ENCODE measurements around the gene CFAP410. TPM values are rescaled to one million over a fixed set of nuclear protein-coding genes. Genes with fewer than 3 reads are reported as not detected.
"Not testable (repeated sequence)": the region's sequence is repeated elsewhere in the genome, so short reads cannot be mapped to it uniquely, and the experiment has no call there.

Gene CFAP410
- polyA plus RNA-seq, 1 donor from 2014 or later: 36.5 TPM

DNA sequence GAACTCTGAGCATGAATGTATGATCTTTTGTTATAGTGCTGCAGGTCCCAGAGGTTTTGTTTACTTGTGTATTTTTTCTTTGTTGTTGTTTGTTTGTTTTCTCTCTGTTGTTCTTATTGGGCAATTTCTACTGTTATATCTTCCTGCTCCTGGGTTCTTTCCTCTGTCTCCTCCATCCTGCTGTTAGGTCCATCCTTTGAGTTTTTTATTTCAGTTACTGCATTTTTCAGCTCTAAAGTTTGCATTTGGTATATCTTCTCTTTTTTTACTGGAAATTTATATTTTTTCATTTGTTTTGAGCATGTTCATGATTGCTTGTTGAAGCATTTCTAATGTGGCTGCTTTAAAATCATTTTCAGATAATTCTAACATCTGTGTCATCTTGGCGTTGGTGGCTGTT, 24.1 kb upstream of the CFAP410 start:
- Histone ChIP-seq H2AFZ (ENCODE audit: low read depth, low read length) (no peak overlapping the region), H3K4me2 (ENCODE audit: low read length) (no peak overlapping the region), H3F3A (ENCODE audit: insufficient read depth, low read length, poor library complexity, severe bottlenecking) (no peaks in the 10 kb centered on the region), H4K20me1 (ENCODE audit: insufficient read depth) (no peaks in the 10 kb centered on the region), H3K36me3 (ENCODE audit: insufficient read depth, low read length) (no peaks in the 10 kb centered on the region), H3K27ac (ENCODE audit: low read length) (no peak overlapping the region), H3K9me3 (ENCODE audit: low read length) (no peaks in the 10 kb centered on the region), H3K27me3 (ENCODE audit: insufficient read depth, low read depth, low read length) (no peaks in the 10 kb centered on the region), H3K9me2 (ENCODE audit: insufficient read depth, low read length) (no peaks in the 10 kb centered on the region), H3K9ac (ENCODE audit: low read length) (no peak overlapping the region), H3K79me2 (replicated peaks; ENCODE audit: insufficient read depth, low read length) (no peaks in the 10 kb centered on the region), H3K4me3 (ENCODE audit: low read length) (no peak overlapping the region)
- TF ChIP-seq EZH2 (IDR thresholded peaks at IDR 0.05; ENCODE audit: borderline replicate concordance, insufficient read depth, low read length, poor library complexity, severe bottlenecking) (no peak), EP300 (conservative IDR thresholded peaks at IDR 0.05; ENCODE audit: poor library complexity, severe bottlenecking) (no peak), CTCF (IDR thresholded peaks at IDR 0.05; ENCODE audit: poor library complexity, severe bottlenecking) (no peak), MXI1 (conservative IDR thresholded peaks at IDR 0.05; ENCODE audit: poor library complexity, severe bottlenecking) (no peak), SMC3 (conservative IDR thresholded peaks at IDR 0.05; ENCODE audit: poor library complexity) (no peak), RAD21 (conservative IDR thresholded peaks at IDR 0.05) (no peak), TAF1 (IDR thresholded peaks at IDR 0.05; ENCODE audit: low read depth) (no peak), POLR2AphosphoS5 (IDR thresholded peaks at IDR 0.05) (no peak)
- TF ChIP-seq, protein P1, sequence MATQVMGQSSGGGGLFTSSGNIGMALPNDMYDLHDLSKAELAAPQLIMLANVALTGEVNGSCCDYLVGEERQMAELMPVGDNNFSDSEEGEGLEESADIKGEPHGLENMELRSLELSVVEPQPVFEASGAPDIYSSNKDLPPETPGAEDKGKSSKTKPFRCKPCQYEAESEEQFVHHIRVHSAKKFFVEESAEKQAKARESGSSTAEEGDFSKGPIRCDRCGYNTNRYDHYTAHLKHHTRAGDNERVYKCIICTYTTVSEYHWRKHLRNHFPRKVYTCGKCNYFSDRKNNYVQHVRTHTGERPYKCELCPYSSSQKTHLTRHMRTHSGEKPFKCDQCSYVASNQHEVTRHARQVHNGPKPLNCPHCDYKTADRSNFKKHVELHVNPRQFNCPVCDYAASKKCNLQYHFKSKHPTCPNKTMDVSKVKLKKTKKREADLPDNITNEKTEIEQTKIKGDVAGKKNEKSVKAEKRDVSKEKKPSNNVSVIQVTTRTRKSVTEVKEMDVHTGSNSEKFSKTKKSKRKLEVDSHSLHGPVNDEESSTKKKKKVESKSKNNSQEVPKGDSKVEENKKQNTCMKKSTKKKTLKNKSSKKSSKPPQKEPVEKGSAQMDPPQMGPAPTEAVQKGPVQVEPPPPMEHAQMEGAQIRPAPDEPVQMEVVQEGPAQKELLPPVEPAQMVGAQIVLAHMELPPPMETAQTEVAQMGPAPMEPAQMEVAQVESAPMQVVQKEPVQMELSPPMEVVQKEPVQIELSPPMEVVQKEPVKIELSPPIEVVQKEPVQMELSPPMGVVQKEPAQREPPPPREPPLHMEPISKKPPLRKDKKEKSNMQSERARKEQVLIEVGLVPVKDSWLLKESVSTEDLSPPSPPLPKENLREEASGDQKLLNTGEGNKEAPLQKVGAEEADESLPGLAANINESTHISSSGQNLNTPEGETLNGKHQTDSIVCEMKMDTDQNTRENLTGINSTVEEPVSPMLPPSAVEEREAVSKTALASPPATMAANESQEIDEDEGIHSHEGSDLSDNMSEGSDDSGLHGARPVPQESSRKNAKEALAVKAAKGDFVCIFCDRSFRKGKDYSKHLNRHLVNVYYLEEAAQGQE (IDR thresholded peaks at IDR 0.05; ENCODE audit: borderline replicate concordance): no peak

DNA sequence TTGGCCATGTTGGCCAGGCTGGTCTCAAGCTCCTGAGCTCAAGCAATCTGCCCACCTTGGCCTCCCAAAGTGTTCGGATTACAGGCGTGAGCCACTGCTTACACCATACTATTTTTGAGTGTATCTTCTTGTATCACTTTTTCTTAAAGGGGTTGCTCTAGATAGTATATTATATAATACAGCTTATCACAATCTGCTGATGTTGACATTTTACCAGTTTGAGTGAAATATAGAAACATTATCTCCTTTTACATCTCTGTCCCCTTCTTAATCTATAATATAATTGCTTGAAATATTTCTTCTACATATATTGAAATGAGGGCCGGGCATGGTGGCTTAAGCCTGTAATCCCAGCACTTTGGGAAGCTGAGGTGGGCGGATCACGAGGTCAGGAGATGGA, 22.7 kb upstream of the CFAP410 start:
- not testable (repeated sequence) for H4K20me1 ChIP-seq (ENCODE audit: insufficient read depth); H3K36me3 ChIP-seq (ENCODE audit: insufficient read depth, low read length); H3K4me2 ChIP-seq (ENCODE audit: low read length); H3K27ac ChIP-seq (ENCODE audit: low read length); H3K9ac ChIP-seq (ENCODE audit: low read length); H3K9me3 ChIP-seq (ENCODE audit: low read length); H2AFZ ChIP-seq (ENCODE audit: low read depth, low read length); H3F3A ChIP-seq (ENCODE audit: insufficient read depth, low read length, poor library complexity, severe bottlenecking); H3K4me3 ChIP-seq (ENCODE audit: low read length); H3K79me2 ChIP-seq (replicated peaks; ENCODE audit: insufficient read depth, low read length); H3K9me2 ChIP-seq (ENCODE audit: insufficient read depth, low read length); H3K27me3 ChIP-seq (ENCODE audit: insufficient read depth, low read depth, low read length)

- Histone ChIP-seq H3K9me2 (ENCODE audit: insufficient read depth, low read length) (no peaks in the 10 kb centered on the region), H3K27me3 (ENCODE audit: insufficient read depth, low read depth, low read length) (no peaks in the 10 kb centered on the region), H3K9me3 (ENCODE audit: low read length) (no peaks in the 10 kb centered on the region), H3K79me2 (replicated peaks; ENCODE audit: insufficient read depth, low read length) (no peaks in the 10 kb centered on the region), H3K36me3 (ENCODE audit: insufficient read depth, low read length) (no peaks in the 10 kb centered on the region), H2AFZ (ENCODE audit: low read depth, low read length) (no peak overlapping the region), H3K4me2 (ENCODE audit: low read length) (no peak overlapping the region), H3K27ac (ENCODE audit: low read length) (no peak overlapping the region), H3K4me3 (ENCODE audit: low read length) (no peak overlapping the region), H3K9ac (ENCODE audit: low read length) (no peak overlapping the region), H3F3A (ENCODE audit: insufficient read depth, low read length, poor library complexity, severe bottlenecking) (no peaks in the 10 kb centered on the region), H4K20me1 (ENCODE audit: insufficient read depth) (no peaks in the 10 kb centered on the region)
- TF ChIP-seq MXI1 (conservative IDR thresholded peaks at IDR 0.05; ENCODE audit: poor library complexity, severe bottlenecking): no peak
- TF ChIP-seq SMC3 (conservative IDR thresholded peaks at IDR 0.05; ENCODE audit: poor library complexity): no peak
- no peak for TF ChIP-seq CTCF (IDR thresholded peaks at IDR 0.05; ENCODE audit: poor library complexity, severe bottlenecking)
- no peak for TF ChIP-seq EP300 (conservative IDR thresholded peaks at IDR 0.05; ENCODE audit: poor library complexity, severe bottlenecking)
- no peak for TF ChIP-seq RAD21 (conservative IDR thresholded peaks at IDR 0.05)
- TF ChIP-seq EZH2 (IDR thresholded peaks at IDR 0.05; ENCODE audit: borderline replicate concordance, insufficient read depth, low read length, poor library complexity, severe bottlenecking): no peak
- no peak for TF ChIP-seq POLR2AphosphoS5 (IDR thresholded peaks at IDR 0.05)
- no peak for TF ChIP-seq TAF1 (IDR thresholded peaks at IDR 0.05; ENCODE audit: low read depth)
- TF ChIP-seq, protein P1 (IDR thresholded peaks at IDR 0.05; ENCODE audit: borderline replicate concordance): no peak
Measured at GRCh38 chr21:44360159-44360558, 21.0 kb upstream of the CFAP410 start.

All from neural cell (in vitro differentiated cells).